HG03039 (cell line): Measurements from ENCODE around the gene NRG3.

ENCODE experiments used
- ATAC-seq: cut with Tn5 transposase; IDR thresholded peaks from one replicate; pipeline ENCODE4 v1.9.1; 2021; ENCODE audit warnings: mild to moderate bottlenecking, moderate library complexity; ENCODE audit not compliant: unreplicated experiment

NRG3 gene

GRCh38 chr10:82084904-82085303 is 209.9 kb downstream of the NRG3 start:
- ATAC-seq, result no peak

- ATAC-seq, result no peak
These were observed 214.3 kb downstream of the NRG3 start for GRCh38 chr10:82089327-82089726.

- ATAC-seq, result no peak
These were observed 216.4 kb downstream of the NRG3 start for GRCh38 chr10:82091413-82091812.

GRCh38 chr10:82092111-82092510 is 217.1 kb downstream of the NRG3 start:
- no peak for ATAC-seq

- ATAC-seq, result no peak
These were observed 249.7 kb downstream of the NRG3 start for GRCh38 chr10:82124713-82125112.

GRCh38 chr10:82128527-82128926 is 253.5 kb downstream of the NRG3 start:
- ATAC-seq, result no peak

- no peak for ATAC-seq
These were observed 261.1 kb downstream of the NRG3 start for GRCh38 chr10:82136103-82136502.

GRCh38 chr10:82144153-82144552 is 269.2 kb downstream of the NRG3 start:
- no peak for ATAC-seq

GRCh38 chr10:82148764-82149163 is 273.8 kb downstream of the NRG3 start:
- no peak for ATAC-seq

GRCh38 chr10:82149674-82150073 is 274.7 kb downstream of the NRG3 start:
- ATAC-seq, result no peak

- no peak for ATAC-seq
These were observed 275.3 kb downstream of the NRG3 start for GRCh38 chr10:82150123-82150900.

- no peak for ATAC-seq
These were observed 285.3 kb downstream of the NRG3 start for GRCh38 chr10:82160307-82160706.

GRCh38 chr10:82161264-82161663 is 286.3 kb downstream of the NRG3 start:
- ATAC-seq, result no peak

GRCh38 chr10:82162549-82163195 is 287.7 kb downstream of the NRG3 start:
- ATAC-seq, result no peak

GRCh38 chr10:82171899-82172298 is 296.9 kb downstream of the NRG3 start:
- ATAC-seq, result no peak

GRCh38 chr10:82176587-82176986 is 301.6 kb downstream of the NRG3 start:
- no peak for ATAC-seq

GRCh38 chr10:82190432-82191260 is 315.7 kb downstream of the NRG3 start:
- ATAC-seq, result no peak

- ATAC-seq, result no peak
These were observed 316.7 kb downstream of the NRG3 start for GRCh38 chr10:82191653-82192052.

GRCh38 chr10:82192665-82193064 is 317.7 kb downstream of the NRG3 start:
- ATAC-seq, result no peak

GRCh38 chr10:82194419-82194818 is 319.4 kb downstream of the NRG3 start:
- ATAC-seq, result no peak

- ATAC-seq, result no peak
These were observed 331.8 kb downstream of the NRG3 start for GRCh38 chr10:82206831-82207230.

GRCh38 chr10:82208726-82209125 is 333.7 kb downstream of the NRG3 start:
- ATAC-seq, result no peak
